SK-N-SH treated with all-trans-retinoic acid at 6 μM for 48 hours (cell line): ENCODE results near the gene FECH.
"Not testable (repeated sequence)": the region's sequence is repeated elsewhere in the genome, so short reads cannot be mapped to it uniquely, and the experiment has no call there.

Experiments used
- ATAC-seq: fragments of 200-7000 bp; cut with Tn5 transposase; 3 replicates; pipeline ENCODE4 v1.9.1; 2020; ENCODE audit warnings: mild to moderate bottlenecking, moderate library complexity
- CSDC2 ChIP-seq: fragments of 250-450 bp; sonication (Bioruptor Pico); IDR thresholded peaks from 2 replicates; pipeline ENCODE4 v1.5.0; 2020; ENCODE audit warnings: mild to moderate bottlenecking, moderate library complexity
- CSRNP3 ChIP-seq: fragments of 250-450 bp; sonication (Bioruptor Pico); IDR thresholded peaks from 2 replicates; pipeline ENCODE4 v1.5.1; 2021; ENCODE audit warnings: mild to moderate bottlenecking, moderate library complexity
- ESRRG ChIP-seq: fragments of 250-450 bp; sonication (Bioruptor Pico); IDR thresholded peaks from 2 replicates; pipeline ENCODE4 v1.6.1; 2021; ENCODE audit warnings: mild to moderate bottlenecking
- GLIS3 ChIP-seq: fragments of 250-450 bp; sonication (Bioruptor Pico); IDR thresholded peaks from 2 replicates; pipeline ENCODE4 v1.5.0; 2020; ENCODE audit warnings: mild to moderate bottlenecking, moderate library complexity
- OSR1 ChIP-seq: fragments of 250-450 bp; sonication (Bioruptor Pico); IDR thresholded peaks from 2 replicates; pipeline ENCODE4 v1.8.0; 2022; ENCODE audit warnings: moderate library complexity, mild to moderate bottlenecking, inconsistent platforms
- PATZ1 ChIP-seq: fragments of 250-450 bp; sonication (Bioruptor Pico); IDR thresholded peaks from 2 replicates; pipeline ENCODE4 v1.8.0; 2020; ENCODE audit warnings: mild to moderate bottlenecking, moderate library complexity, borderline replicate concordance
- POU6F1 ChIP-seq: fragments of 250-450 bp; sonication (Bioruptor Pico); IDR thresholded peaks from 2 replicates; pipeline ENCODE4 v1.8.0; 2021; ENCODE audit warnings: low read depth, mild to moderate bottlenecking, moderate library complexity, borderline replicate concordance
- RARB ChIP-seq: fragments of 250-450 bp; sonication (Bioruptor Pico); IDR thresholded peaks from 2 replicates; pipeline ENCODE4 v1.8.0; 2021; ENCODE audit warnings: mild to moderate bottlenecking, moderate library complexity
- SNAI2 ChIP-seq: fragments of 250-450 bp; sonication (Bioruptor Pico); IDR thresholded peaks from 2 replicates; pipeline ENCODE4 v1.5.0; 2020; ENCODE audit warnings: mild to moderate bottlenecking, moderate library complexity
- TCF4 ChIP-seq: fragments of 250-450 bp; sonication (Bioruptor Pico); IDR thresholded peaks from 2 replicates; pipeline ENCODE4 v1.8.0; 2021; ENCODE audit warnings: mild to moderate bottlenecking, moderate library complexity, borderline replicate concordance
- TOX ChIP-seq: fragments of 250-450 bp; sonication (Bioruptor Pico); IDR thresholded peaks from 2 replicates; pipeline ENCODE4 v1.8.0; 2021; ENCODE audit warnings: mild to moderate bottlenecking, moderate library complexity, borderline replicate concordance
- TSHZ2 ChIP-seq: fragments of 250-450 bp; sonication (Bioruptor Pico); IDR thresholded peaks from 2 replicates; pipeline ENCODE4 v1.5.0; 2020; ENCODE audit warnings: mild to moderate bottlenecking, moderate library complexity
- ZC3H10 ChIP-seq: fragments of 250-450 bp; sonication (Bioruptor Pico); IDR thresholded peaks from 2 replicates; pipeline ENCODE4 v1.5.1; 2021; ENCODE audit warnings: mild to moderate bottlenecking, moderate library complexity
- ZFP3 ChIP-seq: fragments of 250-450 bp; sonication (Bioruptor Pico); IDR thresholded peaks from 2 replicates; pipeline ENCODE4 v1.5.0; 2020; ENCODE audit warnings: mild to moderate bottlenecking, moderate library complexity
- ZFP30 ChIP-seq: fragments of 450-650 bp; formaldehyde crosslinking; IDR thresholded peaks from 2 replicates; pipeline ENCODE4 v1.5.0; 2022; ENCODE audit warnings: mild to moderate bottlenecking, moderate library complexity
- ZNF565 ChIP-seq: fragments of 450-650 bp; formaldehyde crosslinking; conservative IDR thresholded peaks from 2 replicates; pipeline ENCODE4 v1.5.0; 2020; ENCODE audit warnings: low read depth, mild to moderate bottlenecking, moderate library complexity
- ZNF70 ChIP-seq: fragments of 450-650 bp; formaldehyde crosslinking; IDR thresholded peaks from 2 replicates; pipeline ENCODE4 v1.5.0; 2020; ENCODE audit warnings: mild to moderate bottlenecking, moderate library complexity
- ZNF8 ChIP-seq: fragments of 450-650 bp; formaldehyde crosslinking; IDR thresholded peaks from 2 replicates; pipeline ENCODE4 v1.5.0; 2020; ENCODE audit warnings: mild to moderate bottlenecking, moderate library complexity

Gene FECH

GRCh38 chr18:57603871-57604270 is 17.4 kb upstream of the FECH start (continued):
- TF ChIP-seq ZNF8 (CRISPR knock-in tag): no peak

GRCh38 chr18:57595347-57595746 is 8.8 kb upstream of the FECH start:
- TF ChIP-seq OSR1 (CRISPR knock-in tag) (no peak), ZNF565 (no peak), TSHZ2 (no peak), ZC3H10 (CRISPR knock-in tag) (no peak), ZFP3 (no peak), POU6F1 (no peak), TCF4 (CRISPR knock-in tag) (no peak)
- TF ChIP-seq, all 23 proteins: peak for 0
- ATAC-seq: no peak

GRCh38 chr18:57592716-57593115 is 6.2 kb upstream of the FECH start:
- not testable (repeated sequence) for ATAC-seq

- TF ChIP-seq ZNF565: no peak
- no peak for TF ChIP-seq SNAI2
- no peak for TF ChIP-seq ZFP30
- TF ChIP-seq GLIS3 (CRISPR knock-in tag): no peak
- no peak for TF ChIP-seq CSRNP3
- no peak for ATAC-seq
Observed at GRCh38 chr18:57589161-57589560, 2.7 kb upstream of the FECH start.

GRCh38 chr18:57587098-57587661 is 678 bp upstream of the FECH start:
- TF ChIP-seq TSHZ2: no peak
- TF ChIP-seq, all 23 proteins: peak for 0
- no peak for ATAC-seq

- ATAC-seq: peak; percentile 7
- TF ChIP-seq SNAI2 (no peak), OSR1 (CRISPR knock-in tag) (no peak), TOX (CRISPR knock-in tag) (no peak), ESRRG (no peak), POU6F1 (no peak), CSDC2 (CRISPR knock-in tag) (no peak), ZFP3 (no peak), TSHZ2 (no peak), ZNF70 (CRISPR knock-in tag) (no peak), RARB (no peak), PATZ1 (no peak), GLIS3 (CRISPR knock-in tag) (no peak)
Observed at GRCh38 chr18:57585855-57586250, 649 bp downstream of the FECH start.
